ENCODE measurements around the gene TANK.
A peak's percentile ranks its signal among the peaks of the same experiment; 100 is the strongest.

The TANK gene

DNA sequence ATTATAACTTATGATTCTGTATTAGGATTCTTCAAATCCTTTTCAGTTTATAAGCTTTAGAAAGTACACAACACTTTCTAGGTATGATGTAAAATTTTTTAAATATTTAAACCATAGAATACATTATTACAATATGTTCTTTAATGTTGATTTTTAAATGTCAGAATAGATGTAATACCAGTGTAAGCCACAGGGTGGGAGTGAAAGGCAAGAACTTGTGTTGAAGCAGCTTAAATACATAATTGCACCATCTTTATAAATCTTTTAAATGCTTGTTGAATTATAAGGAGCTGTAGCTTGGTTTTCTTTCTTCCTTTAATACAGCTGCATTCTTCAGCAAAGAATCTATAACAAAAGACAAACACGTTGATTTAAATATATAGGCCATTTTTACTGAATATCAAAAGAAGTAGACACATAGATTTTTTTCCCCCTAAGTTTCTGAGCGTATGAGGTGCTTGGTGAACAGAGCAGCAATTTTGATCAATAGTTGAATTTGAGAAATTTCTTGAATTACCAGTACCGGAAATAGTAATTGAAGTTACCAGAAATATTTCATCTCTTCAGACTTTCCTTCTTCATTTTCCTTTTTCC lies 63.0 kb downstream of the TANK start:
- H3K4me3 ChIP-seq (IDR thresholded peaks at IDR 0.05; ENCODE audit: insufficient read depth, low read depth, low read length) = no peak overlapping the region
- TF ChIP-seq CTCF (conservative IDR thresholded peaks at IDR 0.05; ENCODE audit: low read depth, low read length) = peak; percentile 79
- no peak overlapping the region for H3K27ac ChIP-seq
- H4K20me1 ChIP-seq (ENCODE audit: insufficient read depth) = no peaks in the 10 kb centered on the region
- no peak overlapping the region for H2AFZ ChIP-seq (ENCODE audit: low read depth)
- no peaks in the 10 kb centered on the region for H3K4me1 ChIP-seq (ENCODE audit: low read depth, poor library complexity, severe bottlenecking)
- H3K27me3 ChIP-seq (ENCODE audit: insufficient read depth, low read depth) = no peaks in the 10 kb centered on the region
- no peaks in the 10 kb centered on the region for H3K36me3 ChIP-seq (ENCODE audit: insufficient read depth)
- no peak overlapping the region for H3K9ac ChIP-seq
- H3K4me2 ChIP-seq = no peak overlapping the region
- no peaks in the 10 kb centered on the region for H3K79me2 ChIP-seq (ENCODE audit: insufficient read depth, low read depth)

DNA sequence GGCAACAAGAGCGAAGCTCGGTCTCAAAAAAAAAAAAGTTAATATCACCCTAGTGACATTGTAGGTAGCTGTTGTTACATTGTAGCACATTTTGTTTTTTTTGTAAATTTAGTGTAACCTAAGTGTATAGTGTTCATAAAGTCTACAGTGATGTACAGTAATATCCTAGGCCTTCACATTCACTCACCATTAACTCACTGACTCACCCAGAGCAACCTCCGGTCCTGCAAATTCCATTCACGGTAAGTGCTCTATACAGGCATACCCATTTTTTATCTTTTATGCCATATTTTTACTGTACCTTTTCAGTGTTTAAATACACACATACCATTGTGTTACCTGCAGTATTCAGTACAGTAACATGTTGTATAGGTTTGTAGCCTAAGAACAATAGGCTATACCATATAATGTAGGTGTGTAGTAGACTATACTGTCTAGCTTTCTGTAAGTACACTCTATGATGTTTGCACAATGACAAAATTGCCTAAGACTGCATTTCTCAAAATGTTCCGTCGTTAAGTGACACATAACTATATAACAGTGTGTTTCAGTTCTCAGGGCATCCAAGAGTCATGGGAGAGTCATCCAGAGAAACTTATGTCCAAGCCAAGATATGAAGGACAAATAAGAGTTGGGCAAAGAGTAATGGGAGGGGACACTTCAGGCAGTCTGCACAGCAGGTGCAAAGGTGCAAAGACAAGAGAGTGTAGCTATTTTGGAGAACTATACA lies 68.4 kb downstream of the TANK start:
- H3K9ac ChIP-seq = no peak overlapping the region
- TF ChIP-seq CTCF (conservative IDR thresholded peaks at IDR 0.05; ENCODE audit: low read depth, low read length) = no peak
- H3K4me3 ChIP-seq (IDR thresholded peaks at IDR 0.05; ENCODE audit: insufficient read depth, low read depth, low read length) = no peak overlapping the region
- no peaks in the 10 kb centered on the region for H3K79me2 ChIP-seq (ENCODE audit: insufficient read depth, low read depth)
- H3K4me1 ChIP-seq (ENCODE audit: low read depth, poor library complexity, severe bottlenecking) = no peaks in the 10 kb centered on the region
- H3K27ac ChIP-seq = no peak overlapping the region
- no peaks in the 10 kb centered on the region for H3K27me3 ChIP-seq (ENCODE audit: insufficient read depth, low read depth)
- H3K4me2 ChIP-seq = no peak overlapping the region
- no peaks in the 10 kb centered on the region for H3K36me3 ChIP-seq (ENCODE audit: insufficient read depth)
- H4K20me1 ChIP-seq (ENCODE audit: insufficient read depth) = no peaks in the 10 kb centered on the region
- no peak overlapping the region for H2AFZ ChIP-seq (ENCODE audit: low read depth)

GRCh38 chr2:161230959-161231358 lies 70.7 kb downstream of the TANK start:
- no peak for TF ChIP-seq CTCF (conservative IDR thresholded peaks at IDR 0.05; ENCODE audit: low read depth, low read length)
- Histone ChIP-seq H3K27me3 (ENCODE audit: insufficient read depth, low read depth) (no peaks in the 10 kb centered on the region), H3K36me3 (ENCODE audit: insufficient read depth) (no peaks in the 10 kb centered on the region), H3K9ac (no peak overlapping the region), H4K20me1 (ENCODE audit: insufficient read depth) (no peaks in the 10 kb centered on the region), H3K27ac (no peak overlapping the region), H2AFZ (ENCODE audit: low read depth) (no peak overlapping the region), H3K4me3 (IDR thresholded peaks at IDR 0.05; ENCODE audit: insufficient read depth, low read depth, low read length) (no peak overlapping the region), H3K79me2 (ENCODE audit: insufficient read depth, low read depth) (no peaks in the 10 kb centered on the region), H3K4me2 (no peak overlapping the region), H3K4me1 (ENCODE audit: low read depth, poor library complexity, severe bottlenecking) (peaks cover 8% of the 10 kb centered on the region)

DNA sequence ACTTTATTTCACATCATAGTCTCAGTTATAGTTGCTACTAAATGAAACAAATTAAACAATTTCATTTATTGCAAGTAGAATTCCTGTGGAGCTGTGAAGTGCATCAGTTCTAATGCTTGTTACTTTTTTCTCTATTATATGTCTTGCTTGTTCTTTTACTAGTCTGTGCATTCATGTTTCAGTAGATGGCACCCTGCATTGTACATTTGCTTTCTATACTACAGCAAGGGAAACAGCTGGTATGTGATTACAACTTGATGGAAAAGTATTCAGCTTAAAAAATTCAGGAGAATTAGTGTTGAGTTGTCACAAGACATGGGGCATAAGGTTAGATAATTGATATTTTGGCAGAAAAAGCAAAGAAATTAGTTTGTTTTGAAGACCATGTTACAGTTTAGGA lies 72.3 kb downstream of the TANK start:
- no peak overlapping the region for H3K4me2 ChIP-seq
- TF ChIP-seq CTCF (conservative IDR thresholded peaks at IDR 0.05; ENCODE audit: low read depth, low read length) = no peak
- no peak overlapping the region for H2AFZ ChIP-seq (ENCODE audit: low read depth)
- no peak overlapping the region for H3K27ac ChIP-seq
- H3K36me3 ChIP-seq (ENCODE audit: insufficient read depth) = no peaks in the 10 kb centered on the region
- no peaks in the 10 kb centered on the region for H3K79me2 ChIP-seq (ENCODE audit: insufficient read depth, low read depth)
- H4K20me1 ChIP-seq (ENCODE audit: insufficient read depth) = no peaks in the 10 kb centered on the region
- no peak overlapping the region for H3K4me3 ChIP-seq (IDR thresholded peaks at IDR 0.05; ENCODE audit: insufficient read depth, low read depth, low read length)
- H3K9ac ChIP-seq = no peak overlapping the region
- H3K4me1 ChIP-seq (ENCODE audit: low read depth, poor library complexity, severe bottlenecking) = peaks cover 8% of the 10 kb centered on the region
- H3K27me3 ChIP-seq (ENCODE audit: insufficient read depth, low read depth) = no peaks in the 10 kb centered on the region
